Measurements from ENCODE around the gene CDH12. TPM values are rescaled to one million over a fixed set of nuclear protein-coding genes. Genes with fewer than 3 reads are reported as not detected.

The CDH12 gene
- total RNA-seq, 1 experiment from 2014 or later = not detected

GRCh38 chr5:21774281-21774680 lies 1078.9 kb downstream of the CDH12 start:
- H3K27me3 ChIP-seq (ENCODE audit: insufficient read depth, low read length) = no peaks in the 10 kb centered on the region
- no peak overlapping the region for H3K23ac ChIP-seq (ENCODE audit: insufficient read length, low read depth, low read length)
- no peaks in the 10 kb centered on the region for H3K79me2 ChIP-seq (ENCODE audit: insufficient read depth, low read length)
- H3K9me3 ChIP-seq (ENCODE audit: control insufficient read depth, low read depth, low read length) = no peaks in the 10 kb centered on the region
- no peak overlapping the region for H3K18ac ChIP-seq (ENCODE audit: insufficient read length, low read depth, low read length)
- H2AK5ac ChIP-seq (ENCODE audit: insufficient read length, low read length) = no peak overlapping the region
- Mint-ChIP-seq H3K4me1 (peaks cover 0 to 2% of the 10 kb centered on the region in 2 experiments; a peak in 1 of 4 replicates), H3K27me3 (ENCODE audit: low read depth) (no peaks in the 10 kb centered on the region), H3K36me3 (ENCODE audit: insufficient read depth in 1 of 3, low read depth in 3 of 3) (no peaks in the 10 kb centered on the region), H3K4me3 (no peak overlapping the region), H3K9me3 (no peaks in the 10 kb centered on the region), H3K27ac (no peak overlapping the region)
- no peak overlapping the region for H3K56ac ChIP-seq (ENCODE audit: insufficient read length, low read depth, low read length)
- H4K8ac ChIP-seq (replicated peaks; ENCODE audit: insufficient read length, low read depth, low read length) = no peak overlapping the region
- H3K14ac ChIP-seq (ENCODE audit: insufficient read depth, low read length) = no peak overlapping the region
- no peak overlapping the region for H2BK15ac ChIP-seq (ENCODE audit: low read depth, low read length)
- no peaks in the 10 kb centered on the region for H3K79me1 ChIP-seq (ENCODE audit: insufficient read depth, low read depth, low read length, poor library complexity, severe bottlenecking)
- no peaks in the 10 kb centered on the region for H3K23me2 ChIP-seq (ENCODE audit: insufficient read length, low read depth, low read length, poor library complexity, severe bottlenecking)
- no peak overlapping the region for H3K9ac ChIP-seq (ENCODE audit: extremely low read depth, insufficient read length, low read length)
- no peak overlapping the region for H2BK120ac ChIP-seq (ENCODE audit: low read depth, low read length, poor library complexity, severe bottlenecking)
- H2BK20ac ChIP-seq (ENCODE audit: low read depth, low read length, poor library complexity, severe bottlenecking) = no peak overlapping the region
- no CpG with 5 or more reads among the region's 2 CpGs for WGBS (ENCODE audit: extremely low coverage, insufficient read length, low lambda C conversion rate)
- H3K4me1 ChIP-seq (ENCODE audit: insufficient read depth, low read length) = no peaks in the 10 kb centered on the region
- no peak overlapping the region for H2BK5ac ChIP-seq (ENCODE audit: insufficient read length, low read length)
- no peak overlapping the region for H3K4ac ChIP-seq (ENCODE audit: low read depth, low read length)
- H4K91ac ChIP-seq (ENCODE audit: insufficient read length, low read depth, low read length) = no peak overlapping the region
- H4K5ac ChIP-seq (ENCODE audit: insufficient read length, low read depth, low read length) = no peak overlapping the region
- H4K20me1 ChIP-seq (ENCODE audit: control insufficient read depth, insufficient read depth, insufficient read length) = no peaks in the 10 kb centered on the region
- no peak overlapping the region for H3T11ph ChIP-seq (ENCODE audit: low read length)
- H3K27ac ChIP-seq (ENCODE audit: insufficient read length, low read depth, low read length) = no peak overlapping the region
- TF ChIP-seq, protein P1, sequence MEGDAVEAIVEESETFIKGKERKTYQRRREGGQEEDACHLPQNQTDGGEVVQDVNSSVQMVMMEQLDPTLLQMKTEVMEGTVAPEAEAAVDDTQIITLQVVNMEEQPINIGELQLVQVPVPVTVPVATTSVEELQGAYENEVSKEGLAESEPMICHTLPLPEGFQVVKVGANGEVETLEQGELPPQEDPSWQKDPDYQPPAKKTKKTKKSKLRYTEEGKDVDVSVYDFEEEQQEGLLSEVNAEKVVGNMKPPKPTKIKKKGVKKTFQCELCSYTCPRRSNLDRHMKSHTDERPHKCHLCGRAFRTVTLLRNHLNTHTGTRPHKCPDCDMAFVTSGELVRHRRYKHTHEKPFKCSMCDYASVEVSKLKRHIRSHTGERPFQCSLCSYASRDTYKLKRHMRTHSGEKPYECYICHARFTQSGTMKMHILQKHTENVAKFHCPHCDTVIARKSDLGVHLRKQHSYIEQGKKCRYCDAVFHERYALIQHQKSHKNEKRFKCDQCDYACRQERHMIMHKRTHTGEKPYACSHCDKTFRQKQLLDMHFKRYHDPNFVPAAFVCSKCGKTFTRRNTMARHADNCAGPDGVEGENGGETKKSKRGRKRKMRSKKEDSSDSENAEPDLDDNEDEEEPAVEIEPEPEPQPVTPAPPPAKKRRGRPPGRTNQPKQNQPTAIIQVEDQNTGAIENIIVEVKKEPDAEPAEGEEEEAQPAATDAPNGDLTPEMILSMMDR (conservative IDR thresholded peaks at IDR 0.05) = no peak
- H2BK12ac ChIP-seq (ENCODE audit: insufficient read length, low read depth, low read length) = no peak overlapping the region
- no peak for DNase-seq
- no peak overlapping the region for H3K4me2 ChIP-seq (ENCODE audit: insufficient read depth, insufficient read length, low read length)
- no peak overlapping the region for H2AFZ ChIP-seq (ENCODE audit: low read length)
